Skeletal muscle tissue (tissue), 5 donors: ENCODE measurements around the gene RBM46. TPM values are rescaled to one million over a fixed set of nuclear protein-coding genes. Genes with fewer than 3 reads are reported as not detected.

Experiments used
- H3K27ac ChIP-seq: one replicate; pipeline ENCODE4 v1.7.0; 2013; ENCODE audit warnings: mild to moderate bottlenecking, low read depth, low read length, inconsistent platforms
- H3K27me3 ChIP-seq, 3 donors: one replicate each; pipeline ENCODE4 v1.7.0; 2013; ENCODE audit warnings: low read length in 3 of 3; ENCODE audit not compliant: control insufficient read depth in 3 of 3, insufficient read depth in 3 of 3
- H3K36me3 ChIP-seq, 3 donors: one replicate each; pipeline ENCODE4 v1.7.0; 2013; ENCODE audit warnings: low read length in 3 of 3; ENCODE audit not compliant: control insufficient read depth in 3 of 3, insufficient read depth in 3 of 3
- H3K4me1 ChIP-seq, 3 donors: one replicate each; pipeline ENCODE4 v1.7.0; 2013; ENCODE audit warnings: low read length in 3 of 3, mild to moderate bottlenecking in 3 of 3; ENCODE audit not compliant: control insufficient read depth in 3 of 3, insufficient read depth in 3 of 3
- H3K4me3 ChIP-seq, 3 donors: one replicate each; pipeline ENCODE4 v1.7.0; 2013; ENCODE audit warnings: low read length in 3 of 3
- H3K9ac ChIP-seq, 3 donors: one replicate each; pipeline ENCODE4 v1.7.0; 2013; ENCODE audit warnings: low read length in 3 of 3, mild to moderate bottlenecking in 3 of 3, moderate library complexity in 2 of 3, low read depth in 1 of 3
- H3K9me3 ChIP-seq, 3 donors: one replicate each; pipeline ENCODE4 v1.7.0; 2013; ENCODE audit warnings: low read length in 3 of 3; ENCODE audit not compliant: control insufficient read depth in 3 of 3
- small RNA-seq: library from RNA; depleted of rRNA; stranded (forward); fragments of <200 nt; gene quantifications from one replicate; pipeline ENCODE3, GENCODE V24; 2014
- total RNA-seq: library from RNA; depleted of rRNA; stranded (reverse); fragments of >200 nt; gene quantifications from one replicate; pipeline ENCODE4 v1.2.3, GENCODE V29; 2014
- donor health status: Osteomylitis.

The RBM46 gene
- total RNA-seq, 1 donor from 2014 or later = not detected

DNA sequence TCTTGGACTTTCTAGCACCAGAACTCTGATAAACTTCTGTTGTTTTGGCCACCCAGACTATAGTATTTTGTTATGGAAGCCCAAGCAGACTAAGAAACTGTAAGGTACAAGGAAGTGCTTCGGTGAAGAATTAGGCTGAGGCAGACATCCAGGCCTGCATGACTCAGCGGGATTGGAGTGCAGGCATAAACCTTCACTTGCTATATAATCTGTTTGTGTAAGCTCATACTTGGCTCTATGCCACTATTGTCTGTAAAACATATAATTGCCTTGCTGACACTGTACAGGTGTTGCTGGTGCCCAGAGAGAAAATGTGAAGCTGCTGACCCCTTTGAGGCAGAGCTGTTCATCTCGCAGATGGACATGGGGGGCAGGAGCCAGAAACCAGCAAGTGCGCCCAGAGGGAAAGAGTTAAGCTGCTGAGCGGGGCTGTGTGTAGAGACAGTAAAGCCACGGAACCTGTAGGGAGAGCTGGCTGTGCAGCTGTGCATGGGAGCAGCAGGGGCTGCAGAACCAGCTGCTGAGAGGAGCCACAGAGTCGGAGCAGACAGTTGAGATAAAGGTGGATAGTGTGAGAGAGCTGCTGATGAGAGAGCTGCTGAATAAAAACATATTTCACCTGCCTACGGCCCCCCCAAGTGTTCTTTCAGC lies 96.2 kb downstream of the RBM46 start:
- peaks cover 0 to 3% (median 0%) of the 10 kb centered on the region in 3 donors for H3K9me3 ChIP-seq
- no peaks in the 10 kb centered on the region for H3K27me3 ChIP-seq
- H3K9ac ChIP-seq = no peak overlapping the region
- no peak overlapping the region for H3K4me3 ChIP-seq
- no peaks in the 10 kb centered on the region for H3K4me1 ChIP-seq
- no peak overlapping the region for H3K27ac ChIP-seq
- H3K36me3 ChIP-seq = no peaks in the 10 kb centered on the region

Small RNA genes lying within 50 kb of the gene (small RNA-seq; reads per million reads assigned to genes)
- gene RNU2-44P (not detected), gene RNU2-66P (not detected)

Other genes with a start within 250 kb of the RBM46 start
- gene PLRG1, start 230.9 kb upstream of the RBM46 start, total RNA-seq = 39.7 TPM
- 3.7 TPM for gene FGB, start 218.3 kb upstream of the RBM46 start, total RNA-seq
- 3.7 TPM for gene FGA, start 190.5 kb upstream of the RBM46 start, total RNA-seq
- gene FGG, start 168.6 kb upstream of the RBM46 start, total RNA-seq = 4.7 TPM
- under 0.01 TPM for gene LRAT, start 37.3 kb upstream of the RBM46 start, total RNA-seq